SK-N-MC (cell line): Measurements from ENCODE around the gene DPEP1.

Experiments used
- DNase-seq: peaks from one replicate; pipeline ENCODE4 v3.0.0-alpha.2; 2011; ENCODE audit warnings: low read depth, low spot score
- H3K27ac ChIP-seq: fragments of 200-600 bp; sonication (generic); 2 replicates; pipeline ENCODE4 v1.5.1; 2016; ENCODE audit warnings: mixed run types
- H3K36me3 ChIP-seq: fragments of 200-600 bp; sonication (generic); 2 replicates; pipeline ENCODE4 v1.6.1; 2017; ENCODE audit warnings: antibody characterized with exemption, low read length, mixed read lengths; ENCODE audit not compliant: insufficient read depth
- H3K4me3 ChIP-seq: fragments of 200-600 bp; sonication (generic); 2 replicates; pipeline ENCODE4 v1.5.1; 2016
- H3K9ac ChIP-seq: fragments of 200-600 bp; sonication (generic); 2 replicates; pipeline ENCODE4 v1.8.0; 2017; ENCODE audit warnings: mixed run types, mixed read lengths; ENCODE audit not compliant: insufficient read length
- H3K9me3 ChIP-seq: fragments of 200-600 bp; sonication (generic); 2 replicates; pipeline ENCODE4 v1.6.1; 2017; ENCODE audit warnings: low read depth, mild to moderate bottlenecking, antibody characterized with exemption, low read length, moderate library complexity, mixed read lengths
- EZH2 ChIP-seq: fragments of 200-600 bp; sonication (generic); IDR thresholded peaks from one replicate; pipeline ENCODE4 v1.6.1; 2017; ENCODE audit warnings: antibody characterized with exemption
- FOXP2 ChIP-seq: optimal IDR thresholded peaks from 2 replicates; pipeline ENCODE3; 2011; ENCODE audit warnings: mild to moderate bottlenecking, moderate library complexity; ENCODE audit not compliant: insufficient read depth; ENCODE audit errors: extremely low read length, control extremely low read depth
- POLR2AphosphoS5 ChIP-seq: IDR thresholded peaks from 2 replicates; pipeline ENCODE4 v1.6.1; 2012; ENCODE audit warnings: mild to moderate bottlenecking, low read depth, low read length, borderline replicate concordance

The DPEP1 gene

DNA sequence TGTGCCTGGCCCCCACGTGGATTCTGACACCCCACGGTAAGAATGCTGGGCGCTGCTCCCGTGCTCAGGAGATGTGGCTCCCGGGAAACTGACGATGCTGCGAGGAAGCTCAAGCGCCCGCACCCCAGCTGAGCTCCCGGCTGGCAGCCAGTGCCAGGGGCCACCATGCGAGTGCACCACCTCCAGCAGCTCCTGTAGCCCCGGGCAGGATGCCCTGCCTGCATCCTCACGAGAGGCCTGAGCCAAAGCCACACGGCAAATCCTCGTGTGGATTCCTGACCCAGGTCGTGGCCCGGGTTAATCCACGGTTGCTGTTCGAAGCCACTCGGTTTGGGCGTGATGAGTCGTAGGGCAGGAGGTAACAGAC is 11.6 kb upstream of the DPEP1 start:
- no peak overlapping the region for H3K27ac ChIP-seq
- H3K4me3 ChIP-seq: no peak overlapping the region
- H3K9me3 ChIP-seq: no peaks in the 10 kb centered on the region
- TF ChIP-seq FOXP2: no peak
- no peak for DNase-seq
- H3K36me3 ChIP-seq: no peaks in the 10 kb centered on the region
- no peak overlapping the region for H3K9ac ChIP-seq

- Histone ChIP-seq H3K4me3 (no peak overlapping the region), H3K9me3 (no peaks in the 10 kb centered on the region), H3K27ac (no peak overlapping the region), H3K36me3 (no peaks in the 10 kb centered on the region), H3K9ac (no peak overlapping the region)
- no peak for DNase-seq
- TF ChIP-seq EZH2: no peak
- no peak for TF ChIP-seq FOXP2
- TF ChIP-seq POLR2AphosphoS5: no peak
Measured at GRCh38 chr16:89602273-89602951, 11.0 kb upstream of the DPEP1 start.

DNA sequence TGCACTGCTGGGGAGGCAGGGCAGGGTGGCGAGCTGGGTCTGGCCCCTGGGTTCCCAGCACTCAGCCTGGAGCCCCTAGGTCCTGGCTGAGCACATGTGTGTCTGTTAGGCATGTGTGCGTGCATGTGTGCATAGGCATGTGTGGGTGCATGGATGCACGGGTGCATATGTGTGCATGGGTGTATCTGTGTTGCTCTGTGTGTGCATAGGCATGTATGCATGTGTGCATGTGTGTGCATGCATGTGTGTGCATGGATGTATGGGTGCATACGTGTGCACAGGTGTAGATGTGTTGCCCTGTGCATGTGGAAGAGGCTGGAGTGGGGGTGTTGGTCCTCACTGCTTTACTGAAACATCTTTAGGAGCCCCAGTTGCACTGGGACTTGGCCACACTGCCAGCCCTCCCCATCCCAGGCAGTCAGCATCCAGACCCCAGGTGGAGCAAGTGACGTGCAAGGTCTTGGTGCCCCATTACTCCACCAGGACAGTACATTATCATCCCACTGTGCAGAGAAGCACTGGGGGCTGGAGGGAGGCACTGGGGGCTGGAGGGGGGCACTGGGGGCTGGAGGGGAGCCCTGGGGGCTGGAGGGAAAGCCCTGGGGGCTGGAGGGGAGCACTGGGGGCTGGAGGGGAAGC is 10.4 kb upstream of the DPEP1 start:
- H3K9me3 ChIP-seq: no peaks in the 10 kb centered on the region
- TF ChIP-seq EZH2 (no peak), POLR2AphosphoS5 (no peak), FOXP2 (no peak)
- DNase-seq: no peak
- no peak overlapping the region for H3K4me3 ChIP-seq
- H3K9ac ChIP-seq: no peak overlapping the region
- H3K36me3 ChIP-seq: no peaks in the 10 kb centered on the region
- H3K27ac ChIP-seq: no peak overlapping the region

- TF ChIP-seq FOXP2 (no peak), POLR2AphosphoS5 (no peak), EZH2 (no peak)
- Histone ChIP-seq H3K9me3 (no peaks in the 10 kb centered on the region), H3K4me3 (no peak overlapping the region), H3K9ac (no peak overlapping the region), H3K36me3 (no peaks in the 10 kb centered on the region), H3K27ac (no peak overlapping the region)
- DNase-seq: no peak
Measured at GRCh38 chr16:89604764-89605163, 8.7 kb upstream of the DPEP1 start.

DNA sequence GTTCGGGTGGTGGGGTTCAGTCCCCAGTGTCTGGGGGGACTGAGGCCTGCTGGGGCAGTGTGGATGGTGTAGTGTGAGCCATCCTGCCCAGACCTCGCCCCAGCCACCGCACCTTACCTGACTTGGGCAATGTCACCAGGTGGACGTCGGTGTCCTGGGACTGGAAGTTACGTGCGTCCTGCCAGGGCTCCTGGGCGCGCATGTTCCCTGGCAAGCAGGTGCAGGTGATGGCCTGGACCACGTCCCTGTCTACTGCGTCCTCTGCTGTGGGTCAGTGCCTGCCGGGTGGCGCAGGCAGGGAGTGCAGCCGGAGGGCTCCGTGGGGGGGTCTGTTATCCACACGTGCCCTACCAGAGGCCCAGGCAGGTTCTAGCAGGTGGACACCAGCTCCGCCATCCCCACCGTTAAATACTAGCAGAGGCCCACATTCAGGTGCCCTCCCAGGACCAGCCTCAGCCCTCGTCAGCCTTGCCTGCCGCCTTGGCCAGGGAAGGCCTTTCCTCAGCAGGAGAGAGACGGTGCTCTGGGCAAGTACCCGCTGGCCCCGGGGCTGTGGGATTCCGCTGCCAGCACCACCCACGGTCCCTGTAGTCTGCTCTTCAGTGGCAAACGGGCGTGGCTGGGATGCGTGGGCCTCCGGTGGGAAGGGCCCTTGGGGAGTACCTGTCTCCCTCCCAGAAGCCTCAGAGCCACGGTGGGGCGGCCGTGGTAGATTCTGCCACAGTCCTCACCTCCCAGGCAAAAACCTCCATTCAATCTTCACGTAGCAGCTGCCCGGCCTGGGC is 8.1 kb upstream of the DPEP1 start:
- Histone ChIP-seq H3K4me3 (no peak overlapping the region), H3K9ac (no peak overlapping the region), H3K27ac (no peak overlapping the region)

GRCh38 chr16:89606006-89606405 is 7.4 kb upstream of the DPEP1 start:
- no peak for DNase-seq
- H3K27ac ChIP-seq: no peak overlapping the region
- TF ChIP-seq EZH2: no peak
- no peak for TF ChIP-seq FOXP2
- TF ChIP-seq POLR2AphosphoS5: no peak
- H3K36me3 ChIP-seq: no peaks in the 10 kb centered on the region
- H3K9ac ChIP-seq: no peak overlapping the region
- no peaks in the 10 kb centered on the region for H3K9me3 ChIP-seq
- H3K4me3 ChIP-seq: no peak overlapping the region

More for the DNA sequence above, 8.1 kb upstream of the DPEP1 start:
- Histone ChIP-seq H3K36me3 (no peaks in the 10 kb centered on the region), H3K9me3 (no peaks in the 10 kb centered on the region)
- no peak for TF ChIP-seq EZH2
- no peak for TF ChIP-seq POLR2AphosphoS5
- TF ChIP-seq FOXP2: no peak
- DNase-seq: no peak

DNA sequence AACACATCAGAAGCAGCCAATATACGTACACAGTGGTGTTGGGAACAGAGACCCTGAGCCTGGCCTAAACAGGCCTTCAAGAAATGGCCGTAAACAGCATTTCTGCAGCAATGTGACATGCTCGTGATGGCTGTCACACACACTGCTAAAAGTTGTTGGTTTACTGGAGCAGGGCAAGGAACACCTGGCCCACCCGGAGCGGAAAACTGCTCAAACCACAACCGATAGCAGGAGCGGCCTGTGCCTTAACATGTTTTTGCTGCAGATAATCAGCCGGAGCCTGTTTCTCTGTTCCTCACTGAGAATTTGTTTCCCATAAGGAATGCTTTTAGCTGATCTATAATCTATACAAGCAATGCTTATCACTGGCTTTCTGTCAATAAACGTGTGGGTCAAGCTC is 6.0 kb upstream of the DPEP1 start:
- H3K9ac ChIP-seq: no peak overlapping the region
- TF ChIP-seq FOXP2 (no peak), POLR2AphosphoS5 (no peak), EZH2 (no peak)
- no peak overlapping the region for H3K4me3 ChIP-seq
- no peak overlapping the region for H3K27ac ChIP-seq
- DNase-seq: no peak
- H3K9me3 ChIP-seq: no peaks in the 10 kb centered on the region
- H3K36me3 ChIP-seq: no peaks in the 10 kb centered on the region

DNA sequence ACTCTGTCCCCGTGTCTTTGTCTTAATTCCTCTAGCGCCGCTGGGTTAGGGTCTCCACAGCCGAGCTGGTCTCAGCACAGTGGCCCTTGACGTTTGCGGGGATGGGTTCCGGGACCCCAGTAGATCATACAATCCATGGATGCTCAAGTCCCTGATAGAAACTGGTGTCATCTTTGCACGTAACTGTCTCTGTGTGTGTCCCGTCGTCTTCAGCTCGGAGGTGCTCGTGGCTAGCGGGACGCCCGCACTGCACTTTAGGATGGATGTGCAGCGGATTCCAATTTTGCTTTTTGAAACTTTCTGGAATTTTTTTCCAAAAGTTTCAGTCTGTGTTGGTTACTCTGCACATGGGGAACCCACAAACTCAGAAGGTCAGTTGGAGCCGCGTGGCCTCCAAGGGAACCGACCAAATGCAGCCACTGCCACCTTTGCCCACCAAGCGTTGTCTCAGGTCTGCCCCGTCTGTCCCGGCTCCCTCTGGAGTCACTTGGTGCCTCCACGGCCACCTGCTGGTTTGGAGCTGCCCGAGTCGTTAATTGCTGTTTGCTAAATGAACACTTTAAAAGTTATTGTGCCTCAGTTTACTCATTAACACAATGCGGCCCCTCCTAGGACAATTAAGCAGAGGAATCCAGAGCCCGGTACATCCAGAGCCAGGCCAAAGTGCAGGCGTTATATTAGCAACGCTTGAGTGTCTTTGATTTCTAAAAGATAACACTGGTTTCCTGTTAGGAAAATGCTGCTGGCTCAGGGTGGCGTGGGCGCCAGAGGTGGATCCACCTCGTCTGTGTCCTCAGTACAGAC is 5.3 kb upstream of the DPEP1 start:
- no peak overlapping the region for H3K9ac ChIP-seq
- DNase-seq: no peak
- no peak overlapping the region for H3K4me3 ChIP-seq
- no peak for TF ChIP-seq EZH2
- TF ChIP-seq FOXP2: no peak
- no peak for TF ChIP-seq POLR2AphosphoS5
- no peak overlapping the region for H3K27ac ChIP-seq
- no peaks in the 10 kb centered on the region for H3K9me3 ChIP-seq
- no peaks in the 10 kb centered on the region for H3K36me3 ChIP-seq
